Endothelial cell of umbilical vein (primary cell): ENCODE results near the gene CPEB1. TPM values are rescaled to one million over a fixed set of nuclear protein-coding genes. Genes with fewer than 3 reads are reported as not detected.

Source experiments
- BruUV-seq: library from RNA; stranded (reverse); fragments of 400-500 nt; replicated peaks from 2 replicates; lab custom pipeline; 2021; lab: Mats Ljungman, UMichigan
- CTCF ChIA-PET: fragments of 300-600, 350-600 bp; sonication (Branson Sonifier 250); formaldehyde crosslinking; loops from one replicate; lab custom pipeline; 2021; ENCODE audit warnings: antibody characterized with exemption, inconsistent platforms; lab: Charles Lee
- POLR2A ChIA-PET: fragments of 300-600, 350-600 bp; sonication (Branson Sonifier 250); formaldehyde crosslinking; loops from one replicate; lab custom pipeline; 2021; ENCODE audit warnings: antibody characterized with exemption, inconsistent platforms; lab: Charles Lee
- DNase-seq: peaks from one replicate; pipeline ENCODE4 v3.0.0-alpha.2; 2011; ENCODE audit warnings: low read depth, low spot score
- FAIRE-seq: peaks from 2 replicates; lab custom pipeline; 2011; peaks lifted over from hg19 to GRCh38; lab: Jason Lieb, UNC
- H2AFZ ChIP-seq: 2 replicates; pipeline ENCODE4 v1.6.0; 2012; ENCODE audit warnings: low read depth, low read length, control low read depth, inconsistent platforms
- H3K27ac ChIP-seq: 2 replicates; pipeline ENCODE4 v1.5.1; 2011; ENCODE audit warnings: low read depth, mild to moderate bottlenecking, control low read depth, low read length, moderate library complexity; ENCODE audit not compliant: insufficient read depth
- H3K27me3 ChIP-seq, 2 experiments: 2 replicates each; pipeline versions ENCODE4 v1.6.0 to v1.6.1; 2011; ENCODE audit warnings: low read length in 2 of 2, mixed read lengths in 1 of 2; ENCODE audit not compliant: control insufficient read depth in 2 of 2, insufficient read depth in 2 of 2
- H3K36me3 ChIP-seq, 2 experiments: 2 replicates in 1 of 2; 3 replicates in 1 of 2; pipeline ENCODE4 v1.5.1; 2011; ENCODE audit warnings: low read length in 2 of 2, mild to moderate bottlenecking in 1 of 2, moderate library complexity in 1 of 2; ENCODE audit not compliant: control insufficient read depth in 2 of 2, insufficient read depth in 2 of 2; ENCODE audit errors: extremely low read depth in 1 of 2
- H3K4me1 ChIP-seq: 3 replicates; pipeline ENCODE4 v1.5.1; 2011; ENCODE audit warnings: mild to moderate bottlenecking, low read length; ENCODE audit not compliant: control insufficient read depth, insufficient read depth; ENCODE audit errors: extremely low read depth
- H3K4me2 ChIP-seq: 2 replicates; pipeline ENCODE4 v1.6.1; 2011; ENCODE audit warnings: low read length, control low read depth, mixed read lengths; ENCODE audit not compliant: insufficient read depth
- H3K4me3 ChIP-seq, 3 experiments: fragments of 200-600 bp in 1 of 3; sonication (generic), shearing (Covaris generic) in 1 of 3; replicated peaks in 1 of 3; 2 replicates each; pipeline ENCODE4 v1.5.1; 2011 to 2016; ENCODE audit warnings: control low read depth in 3 of 3, low read length in 3 of 3, mild to moderate bottlenecking in 2 of 3, inconsistent platforms in 1 of 3, low read depth in 1 of 3, moderate library complexity in 1 of 3; ENCODE audit not compliant: insufficient read depth in 1 of 3
- H3K79me2 ChIP-seq: 2 replicates; pipeline ENCODE4 v1.6.0; 2012; ENCODE audit warnings: low read length, inconsistent platforms; ENCODE audit not compliant: control insufficient read depth, insufficient read depth
- H3K9ac ChIP-seq: replicated peaks from 2 replicates; pipeline ENCODE3; 2011; ENCODE audit warnings: low read length, control low read depth; ENCODE audit not compliant: insufficient read depth; ENCODE audit errors: extremely low read depth
- H3K9me1 ChIP-seq: replicated peaks from 3 replicates; pipeline ENCODE4 v1.6.0; 2011; ENCODE audit warnings: mild to moderate bottlenecking, low read length; ENCODE audit not compliant: control insufficient read depth, insufficient read depth; ENCODE audit errors: extremely low read depth
- H3K9me3 ChIP-seq: replicated peaks from 2 replicates; pipeline ENCODE4 v1.5.1; 2012; ENCODE audit warnings: low read length, inconsistent platforms; ENCODE audit not compliant: control insufficient read depth, insufficient read depth
- H4K20me1 ChIP-seq: replicated peaks from 2 replicates; pipeline ENCODE3; 2011; ENCODE audit warnings: mild to moderate bottlenecking, low read length; ENCODE audit not compliant: control insufficient read depth, insufficient read depth; ENCODE audit errors: extremely low read depth
- EZH2 ChIP-seq: IDR thresholded peaks from 2 replicates; pipeline ENCODE4 v1.6.1; 2012; ENCODE audit warnings: borderline replicate concordance, low read depth, mild to moderate bottlenecking, moderate library complexity, low read length, inconsistent platforms; ENCODE audit not compliant: severe bottlenecking
- FOS ChIP-seq: IDR thresholded peaks from 2 replicates; pipeline ENCODE4 v1.6.1; 2011; ENCODE audit warnings: mild to moderate bottlenecking, low read length, moderate library complexity, borderline replicate concordance; ENCODE audit not compliant: insufficient read depth
- GATA2 ChIP-seq: IDR thresholded peaks from 2 replicates; pipeline ENCODE4 v1.7.0; 2011; ENCODE audit warnings: low read depth, mild to moderate bottlenecking, moderate library complexity, mixed read lengths, low read length; ENCODE audit not compliant: insufficient read length, insufficient read depth
- JUN ChIP-seq: IDR thresholded peaks from 2 replicates; pipeline ENCODE4 v1.6.1; 2011; ENCODE audit warnings: borderline replicate concordance, low read depth; ENCODE audit not compliant: insufficient read length, insufficient read depth
- MYC ChIP-seq: IDR thresholded peaks from one replicate; pipeline ENCODE4 v1.6.1; 2011; ENCODE audit warnings: mild to moderate bottlenecking, low read depth, low read length
- POLR2A ChIP-seq: IDR thresholded peaks from 2 replicates; pipeline ENCODE4 v1.6.1; 2012; ENCODE audit warnings: low read depth, mild to moderate bottlenecking, control low read depth, low read length
- POLR2AphosphoS5 ChIP-seq: IDR thresholded peaks from 2 replicates; pipeline ENCODE4 v1.6.1; 2012; ENCODE audit warnings: low read depth, mild to moderate bottlenecking, control low read depth, low read length, moderate library complexity; ENCODE audit not compliant: insufficient read depth
- dilution Hi-C: fragments of 300-500 bp; cut with MboI; formaldehyde crosslinking; loops from one replicate; pipeline ENCODE4 v1.15.0; 2019; ENCODE audit warnings: low sequenced_read_pairs; ENCODE audit not compliant: extremely low pct_ligation_motif_present
- intact Hi-C: fragments of 100-400 bp; cut with micrococcal nuclease; formaldehyde crosslinking; loops from one replicate; pipeline ENCODE4 v1.10.0; 2022
- polyA plus RNA-seq, 4 experiments: library from polyadenylated mRNA; depleted of rRNA in 3 of 4; stranded (reverse) in 3 of 4; unstranded in 1 of 4; fragments of >200 nt; gene quantifications; 2 replicates each; pipeline versions ENCODE4 v1.2.1 to v1.2.3, GENCODE V29; 2011 to 2012; ENCODE audit warnings: missing spikeins in 1 of 4
- total RNA-seq: library from RNA; stranded (reverse); gene quantifications from 2 replicates; pipeline ENCODE4 v1.2.3, GENCODE V29; 2021
- TF ChIP-seq, protein P1 (sequence below): IDR thresholded peaks from 2 replicates; pipeline ENCODE4 v1.6.1; 2011; ENCODE audit not compliant: insufficient read depth, insufficient read length
- TF ChIP-seq, protein P2 (sequence below), 2 donors: IDR thresholded peaks; 1 replicate in 1 of 2; 2 replicates in 1 of 2; pipeline ENCODE4 v1.5.1; 2011; ENCODE audit warnings: low read length in 2 of 2, mild to moderate bottlenecking in 2 of 2, moderate library complexity in 2 of 2, control low read depth in 1 of 2, inconsistent platforms in 1 of 2, low read depth in 1 of 2; ENCODE audit not compliant: insufficient read depth in 1 of 2; ENCODE audit errors: extremely low read depth in 1 of 2

CPEB1 gene
- total and polyA plus RNA-seq, 2 donors (not counting 3 experiments of a cell fraction or from before 2014, with no cell fraction given), result not detected

GRCh38 chr15:82653483-82654168 lies 6.5 kb upstream of the CPEB1 start:
- Histone ChIP-seq H2AFZ (no peak overlapping the region), H3K9me3 (no peaks in the 10 kb centered on the region), H3K4me1 (no peaks in the 10 kb centered on the region), H3K9me1 (no peaks in the 10 kb centered on the region), H3K4me2 (no peak overlapping the region), H3K79me2 (no peaks in the 10 kb centered on the region), H3K27ac (no peak overlapping the region), H4K20me1 (no peaks in the 10 kb centered on the region), H3K36me3 (no peaks in the 10 kb centered on the region), H3K4me3 (no peak overlapping the region), H3K27me3 (peaks cover 8 to 14% of the 10 kb centered on the region in 2 experiments), H3K9ac (no peak overlapping the region)
- FAIRE-seq, result no peak
- POLR2A ChIA-PET, result no interaction called here
- TF ChIP-seq FOS (no peak), MYC (no peak), EZH2 (no peak), POLR2A (no peak), POLR2AphosphoS5 (no peak), JUN (no peak), GATA2 (no peak)
- TF ChIP-seq, protein P1, sequence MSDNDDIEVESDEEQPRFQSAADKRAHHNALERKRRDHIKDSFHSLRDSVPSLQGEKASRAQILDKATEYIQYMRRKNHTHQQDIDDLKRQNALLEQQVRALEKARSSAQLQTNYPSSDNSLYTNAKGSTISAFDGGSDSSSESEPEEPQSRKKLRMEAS, result no peak
- TF ChIP-seq, protein P2, sequence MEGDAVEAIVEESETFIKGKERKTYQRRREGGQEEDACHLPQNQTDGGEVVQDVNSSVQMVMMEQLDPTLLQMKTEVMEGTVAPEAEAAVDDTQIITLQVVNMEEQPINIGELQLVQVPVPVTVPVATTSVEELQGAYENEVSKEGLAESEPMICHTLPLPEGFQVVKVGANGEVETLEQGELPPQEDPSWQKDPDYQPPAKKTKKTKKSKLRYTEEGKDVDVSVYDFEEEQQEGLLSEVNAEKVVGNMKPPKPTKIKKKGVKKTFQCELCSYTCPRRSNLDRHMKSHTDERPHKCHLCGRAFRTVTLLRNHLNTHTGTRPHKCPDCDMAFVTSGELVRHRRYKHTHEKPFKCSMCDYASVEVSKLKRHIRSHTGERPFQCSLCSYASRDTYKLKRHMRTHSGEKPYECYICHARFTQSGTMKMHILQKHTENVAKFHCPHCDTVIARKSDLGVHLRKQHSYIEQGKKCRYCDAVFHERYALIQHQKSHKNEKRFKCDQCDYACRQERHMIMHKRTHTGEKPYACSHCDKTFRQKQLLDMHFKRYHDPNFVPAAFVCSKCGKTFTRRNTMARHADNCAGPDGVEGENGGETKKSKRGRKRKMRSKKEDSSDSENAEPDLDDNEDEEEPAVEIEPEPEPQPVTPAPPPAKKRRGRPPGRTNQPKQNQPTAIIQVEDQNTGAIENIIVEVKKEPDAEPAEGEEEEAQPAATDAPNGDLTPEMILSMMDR (IDR thresholded peaks at IDR 0.05; ENCODE audit: extremely low read depth in 1 of 2, insufficient read depth in 1 of 2, low read depth in 1 of 2, low read length in 2 of 2), result no peak
- BruUV-seq, result no TSS peak
- intact Hi-C loops, result no loop called here
- DNase-seq, result no peak
- dilution Hi-C loops, result no loop called here
- CTCF ChIA-PET, result interaction anchor here (1.5 kb wide), 1 partner anchor 9 kb away, joined by 3 read pairs; no protein-coding TSS in a partner anchor
